Myocyte (in vitro differentiated cells): ENCODE data around the gene PARP16. TPM values are rescaled to one million over a fixed set of nuclear protein-coding genes. Genes with fewer than 3 reads are reported as not detected.

Experiments
- DNase-seq: peaks from one replicate; pipeline ENCODE4 v3.0.0-alpha.2; 2012; ENCODE audit warnings: low read depth
- total RNA-seq: library from RNA; depleted of rRNA; stranded (reverse); fragments of >200 nt; gene quantifications from 2 replicates; pipeline ENCODE4 v1.2.3, GENCODE V29; 2014

The PARP16 gene
- total RNA-seq, 1 donor from 2014 or later: 7.2 TPM

GRCh38 chr15:65278480-65278879 is 8.2 kb downstream of the PARP16 start:
- no peak for DNase-seq

- no peak for DNase-seq
These were observed 9.7 kb downstream of the PARP16 start for GRCh38 chr15:65277015-65277414.

DNA sequence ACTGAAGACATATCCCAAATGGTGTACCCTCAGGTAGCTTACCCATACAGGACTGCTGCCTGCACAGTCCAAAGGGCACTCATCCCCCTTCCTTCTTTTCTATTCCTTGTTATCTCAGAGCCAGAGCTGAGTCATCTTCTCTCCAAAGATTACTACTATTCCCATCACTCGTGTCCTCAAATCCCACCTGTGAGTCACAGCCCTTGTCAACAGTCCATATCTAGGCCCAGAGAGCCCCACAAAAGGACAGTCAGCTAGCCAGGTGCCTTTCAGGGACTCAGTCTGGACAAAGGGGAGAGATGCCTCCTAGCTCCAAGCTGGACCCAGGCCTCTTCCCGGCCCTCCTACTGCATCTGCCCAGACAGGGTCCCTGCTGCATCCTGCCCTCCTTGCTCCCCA is 11.0 kb downstream of the PARP16 start:
- DNase-seq: peak; percentile 40

DNA sequence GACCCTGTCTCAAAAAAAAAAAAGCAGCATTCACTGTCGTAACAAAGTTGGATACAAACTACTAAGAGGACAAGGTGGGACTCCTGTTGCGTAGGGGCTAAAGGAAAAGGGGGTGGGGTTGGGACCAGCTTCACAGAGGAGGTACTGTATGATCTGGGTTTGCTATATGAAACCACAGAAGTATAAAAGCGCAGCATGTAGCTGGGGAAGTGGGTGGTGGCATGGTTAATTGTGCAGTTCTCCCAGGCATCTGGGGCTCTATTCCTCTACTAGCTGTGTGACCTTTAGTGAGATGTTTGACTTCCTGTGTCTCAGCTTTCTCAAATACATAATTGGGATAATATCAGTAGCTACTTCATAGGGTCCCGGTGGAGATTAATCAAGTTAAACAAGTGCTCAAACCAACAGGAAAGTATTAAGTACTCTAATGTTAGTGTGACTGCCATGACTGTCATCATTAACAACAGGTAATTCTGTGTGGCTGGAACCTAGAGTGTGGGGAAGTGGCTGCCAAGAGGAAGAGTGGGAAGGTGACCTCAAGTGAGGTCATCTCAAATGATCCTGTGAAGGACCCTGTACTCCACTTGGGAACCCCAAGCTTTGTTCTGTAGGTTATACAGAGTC is 11.5 kb downstream of the PARP16 start:
- DNase-seq: no peak

- DNase-seq: peak; percentile 69
These were observed 15.7 kb downstream of the PARP16 start for GRCh38 chr15:65270811-65271545.

DNA sequence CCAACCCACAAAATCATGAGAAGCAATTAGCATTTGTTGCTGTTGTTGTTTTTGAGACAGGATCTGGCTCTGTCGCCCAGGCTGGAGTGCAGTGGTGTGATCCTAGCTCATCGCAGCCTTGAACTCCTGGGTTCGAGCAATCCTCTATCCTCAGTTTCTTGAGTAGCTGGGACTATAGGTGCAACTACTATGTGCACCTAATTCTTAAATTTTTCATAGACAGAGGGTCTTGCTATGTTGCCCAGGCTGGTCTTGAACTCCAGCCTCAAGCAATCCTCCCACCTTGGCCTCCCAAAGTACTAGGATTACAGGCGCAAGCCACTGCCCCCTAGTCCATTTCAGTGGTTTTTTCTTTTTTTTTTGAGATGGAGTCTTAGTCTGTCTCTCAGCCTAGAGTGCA is 18.3 kb downstream of the PARP16 start:
- DNase-seq: no peak

DNA sequence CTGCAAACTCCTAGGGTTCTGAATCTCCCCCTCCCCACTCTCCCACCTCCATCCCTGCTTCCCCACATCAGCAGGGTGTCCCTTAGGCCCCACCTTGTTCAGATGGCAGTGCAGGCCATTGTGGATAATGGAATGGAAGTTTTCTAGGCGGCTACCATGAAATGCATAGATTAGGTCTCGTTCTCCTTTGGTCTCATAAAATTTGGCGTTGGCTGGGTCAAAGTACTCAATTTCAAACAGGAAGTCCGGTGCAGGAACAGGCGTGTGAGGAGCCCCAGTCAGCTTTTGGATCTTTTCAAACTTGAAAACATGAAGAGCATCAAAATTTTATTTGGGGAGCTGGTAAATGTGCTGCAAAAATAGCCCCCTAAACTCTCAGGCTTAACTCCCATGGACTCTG is 20.2 kb downstream of the PARP16 start:
- no peak for DNase-seq

- DNase-seq: no peak
These were observed 21.7 kb downstream of the PARP16 start for GRCh38 chr15:65264863-65265430.

DNA sequence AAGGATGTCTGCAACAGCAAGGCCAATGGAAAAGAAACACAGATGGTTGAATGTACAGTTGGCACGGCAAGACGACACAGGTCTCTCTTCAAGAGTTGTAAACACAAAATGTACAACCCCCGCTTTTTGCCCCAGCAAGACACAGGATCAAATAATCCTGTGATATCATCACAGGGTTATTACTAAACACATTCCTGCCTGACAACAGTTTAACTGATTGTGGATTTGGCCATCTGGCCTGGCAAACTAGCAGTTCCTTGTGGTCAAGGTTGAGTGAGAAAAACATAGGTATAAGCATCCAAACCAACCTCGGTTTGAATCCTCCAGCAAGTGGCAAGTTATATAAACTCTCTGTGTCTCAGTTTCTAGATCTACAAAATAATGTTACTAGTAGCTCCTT is 23.4 kb downstream of the PARP16 start:
- no peak for DNase-seq

DNA sequence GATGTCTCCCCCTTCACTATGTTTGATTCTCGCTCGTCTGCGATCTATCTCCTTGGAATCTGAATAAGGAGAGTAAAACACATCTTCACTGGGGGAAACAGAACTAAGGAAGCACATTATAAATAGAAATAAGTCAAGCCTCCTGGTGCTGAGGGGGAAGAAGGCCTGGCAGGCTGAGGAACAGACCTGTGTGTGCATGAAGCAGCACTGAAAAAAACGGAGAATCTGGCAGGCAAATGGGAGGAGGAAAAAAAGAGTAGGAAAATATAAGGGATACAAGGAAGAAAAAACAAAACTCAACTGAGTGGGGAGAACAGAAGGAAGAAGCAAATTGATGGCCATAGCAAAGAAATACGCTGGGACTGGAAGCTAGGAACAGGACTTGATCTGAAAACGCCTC is 25.7 kb downstream of the PARP16 start:
- no peak for DNase-seq

- DNase-seq: no peak
These were observed 27.3 kb downstream of the PARP16 start for GRCh38 chr15:65259367-65259797.

- no peak for DNase-seq
These were observed 28.1 kb downstream of the PARP16 start for GRCh38 chr15:65258375-65259262.

DNA sequence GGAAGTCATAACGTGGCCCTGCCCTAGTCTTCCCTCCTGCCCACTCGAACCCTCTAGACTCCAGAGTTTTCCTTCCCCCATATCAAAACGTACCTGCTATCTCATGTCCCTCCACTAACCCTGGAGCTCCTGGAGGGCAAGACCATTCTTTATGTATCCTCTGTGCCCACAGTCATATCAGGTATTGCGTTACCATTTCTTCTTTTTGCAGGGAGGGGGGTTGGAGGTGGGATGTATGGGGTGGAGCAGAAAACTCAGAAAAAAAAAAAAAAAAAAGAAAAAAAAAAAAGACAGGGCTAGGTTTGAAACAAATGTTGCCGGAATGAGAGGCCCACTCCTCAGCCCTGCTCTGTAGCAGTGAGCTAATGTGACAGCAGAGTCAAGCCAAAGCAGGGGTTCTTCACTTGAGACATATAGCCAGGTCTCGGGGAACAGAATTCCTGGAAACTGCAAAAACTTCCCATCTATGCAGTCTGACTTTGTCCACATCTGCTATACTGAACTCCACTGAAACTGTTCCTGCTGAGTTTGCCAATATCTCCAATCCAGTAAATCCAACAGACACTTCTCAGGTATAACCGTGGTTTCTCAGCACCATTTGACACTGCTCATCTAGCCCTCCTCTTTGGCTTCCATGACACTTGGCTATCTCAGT is 31.1 kb downstream of the PARP16 start:
- DNase-seq: no peak

- DNase-seq: no peak
These were observed 31.9 kb downstream of the PARP16 start for GRCh38 chr15:65254758-65255157.

- DNase-seq: no peak
These were observed 32.3 kb downstream of the PARP16 start for GRCh38 chr15:65254356-65254755.

GRCh38 chr15:65249641-65250040 is 37.0 kb downstream of the PARP16 start:
- DNase-seq: no peak

- DNase-seq: peak; percentile 34
These were observed 38.0 kb downstream of the PARP16 start for GRCh38 chr15:65248511-65249255.

DNA sequence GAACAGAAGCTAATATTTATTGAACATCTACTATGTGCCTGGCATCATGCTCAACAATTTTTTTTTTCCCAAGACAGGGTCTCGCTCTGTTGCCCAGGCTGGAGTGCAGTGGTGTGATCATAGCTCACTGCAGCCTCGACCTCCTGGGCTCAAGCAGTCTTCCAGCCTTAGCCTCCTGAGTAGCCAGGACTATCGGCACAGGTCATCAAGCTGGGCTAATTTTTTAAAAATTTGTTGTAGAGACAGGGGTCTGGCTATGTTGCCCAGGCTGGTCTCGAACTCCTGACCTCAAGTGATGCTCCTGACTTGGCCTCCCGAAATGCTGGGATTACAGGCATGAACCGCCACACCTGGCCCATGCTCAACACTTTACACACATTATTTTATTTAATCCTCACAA is 39.7 kb downstream of the PARP16 start:
- no peak for DNase-seq

- peak; percentile 27 for DNase-seq
These were observed 40.5 kb downstream of the PARP16 start for GRCh38 chr15:65246026-65246714.
